Muscle layer of colon (tissue), 2 donors: ENCODE data around the gene NPY.

Experiments used
- H3K27ac ChIP-seq: one replicate; pipeline ENCODE4 v1.7.0; 2013; ENCODE audit warnings: low read depth, mild to moderate bottlenecking, low read length, moderate library complexity
- H3K27me3 ChIP-seq, 2 donors: one replicate each; pipeline ENCODE4 v1.7.0; 2013; ENCODE audit warnings: low read length in 2 of 2, mild to moderate bottlenecking in 2 of 2; ENCODE audit not compliant: insufficient read depth in 2 of 2, control insufficient read depth in 1 of 2
- H3K36me3 ChIP-seq: one replicate; pipeline ENCODE4 v1.7.0; 2013; ENCODE audit warnings: mild to moderate bottlenecking, low read length; ENCODE audit not compliant: insufficient read depth
- H3K4me1 ChIP-seq: one replicate; pipeline ENCODE4 v1.7.0; 2013; ENCODE audit warnings: mild to moderate bottlenecking, low read length; ENCODE audit not compliant: insufficient read depth
- H3K4me3 ChIP-seq, 2 donors: one replicate each; pipeline ENCODE4 v1.7.0; 2013; ENCODE audit warnings: low read length in 2 of 2, low read depth in 1 of 2, mild to moderate bottlenecking in 1 of 2, moderate library complexity in 1 of 2
- H3K9ac ChIP-seq: one replicate; pipeline ENCODE4 v1.7.0; 2013; ENCODE audit warnings: low read length
- H3K9me3 ChIP-seq: one replicate; pipeline ENCODE4 v1.7.0; 2013; ENCODE audit warnings: mild to moderate bottlenecking, low read length
- donor health status: abdominal sarcoma.
- donor health status: Adenocarcinoma of cecum.

The NPY gene

DNA sequence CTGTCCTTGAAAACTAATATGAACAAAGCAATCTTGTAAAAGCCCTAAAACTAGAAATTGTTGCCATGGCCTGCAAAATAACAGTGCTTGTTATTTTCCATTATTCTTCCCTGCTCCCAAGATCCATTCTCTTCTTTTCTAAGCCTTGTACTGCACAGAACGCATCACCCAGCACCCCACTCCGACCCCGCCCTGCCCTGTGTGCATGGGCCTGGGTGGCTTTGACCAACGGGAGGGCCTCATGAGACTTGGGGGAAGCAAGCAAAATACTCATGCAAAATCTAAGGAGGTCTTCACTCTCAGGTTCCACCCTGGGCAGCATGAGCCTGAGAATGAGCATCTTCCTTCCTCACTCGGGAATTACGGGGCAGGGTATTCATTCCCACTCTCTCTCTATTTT, 32.4 kb downstream of the NPY start:
- no peaks in the 10 kb centered on the region for H3K9me3 ChIP-seq
- H3K36me3 ChIP-seq, result no peaks in the 10 kb centered on the region
- H3K4me1 ChIP-seq, result no peaks in the 10 kb centered on the region
- H3K27ac ChIP-seq, result no peak overlapping the region
- no peak overlapping the region for H3K9ac ChIP-seq
- H3K27me3 ChIP-seq, result no peaks in the 10 kb centered on the region
- H3K4me3 ChIP-seq, result no peak overlapping the region

DNA sequence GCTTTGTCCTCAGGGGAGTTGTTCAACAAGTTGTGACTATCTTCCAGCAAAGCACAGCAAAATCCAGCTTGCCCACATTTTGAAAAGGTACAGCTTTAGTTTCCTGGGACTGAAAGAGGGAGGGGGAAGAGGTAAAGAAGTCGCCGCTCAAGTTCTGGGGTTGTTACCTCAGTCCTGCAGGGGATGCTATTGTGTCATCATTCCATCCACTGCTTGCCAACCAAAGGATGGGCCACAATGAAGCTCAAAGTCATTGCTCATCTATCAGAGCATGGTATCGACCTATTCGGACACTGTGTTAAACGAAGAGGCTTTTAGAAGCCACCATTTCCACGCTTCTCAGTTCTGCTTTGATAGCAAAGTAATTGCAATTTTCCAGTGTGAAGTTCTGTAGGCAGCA, 34.3 kb downstream of the NPY start:
- Histone ChIP-seq H3K27ac (no peak overlapping the region), H3K4me1 (no peaks in the 10 kb centered on the region), H3K9me3 (no peaks in the 10 kb centered on the region)

DNA sequence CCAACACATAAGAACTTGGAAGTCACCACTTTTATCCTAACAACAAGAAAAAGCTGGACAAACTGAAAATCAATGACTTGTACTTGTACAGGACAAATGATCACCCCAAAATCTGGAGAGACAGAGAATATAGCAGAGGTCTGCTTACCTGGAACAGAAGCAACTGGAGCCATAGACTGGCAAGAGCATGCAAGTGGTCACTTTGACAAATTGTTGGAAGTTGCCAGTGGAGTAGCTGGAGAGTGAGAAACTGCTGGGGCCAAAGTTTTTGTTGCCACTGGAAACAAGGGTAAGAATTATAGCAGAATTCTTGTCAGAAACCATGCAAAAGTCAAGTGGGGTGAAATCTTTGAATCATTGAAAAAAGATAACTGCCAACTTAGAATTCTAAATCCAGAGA, 35.2 kb downstream of the NPY start:
- no peak overlapping the region for H3K9ac ChIP-seq
- no peaks in the 10 kb centered on the region for H3K36me3 ChIP-seq
- H3K27ac ChIP-seq, result no peak overlapping the region
- H3K4me3 ChIP-seq, result no peak overlapping the region
- no peaks in the 10 kb centered on the region for H3K27me3 ChIP-seq
- no peaks in the 10 kb centered on the region for H3K9me3 ChIP-seq
- H3K4me1 ChIP-seq, result no peaks in the 10 kb centered on the region

More for the DNA sequence above, 34.3 kb downstream of the NPY start:
- Histone ChIP-seq H3K4me3 (no peak overlapping the region), H3K36me3 (no peaks in the 10 kb centered on the region), H3K9ac (no peak overlapping the region), H3K27me3 (no peaks in the 10 kb centered on the region)

DNA sequence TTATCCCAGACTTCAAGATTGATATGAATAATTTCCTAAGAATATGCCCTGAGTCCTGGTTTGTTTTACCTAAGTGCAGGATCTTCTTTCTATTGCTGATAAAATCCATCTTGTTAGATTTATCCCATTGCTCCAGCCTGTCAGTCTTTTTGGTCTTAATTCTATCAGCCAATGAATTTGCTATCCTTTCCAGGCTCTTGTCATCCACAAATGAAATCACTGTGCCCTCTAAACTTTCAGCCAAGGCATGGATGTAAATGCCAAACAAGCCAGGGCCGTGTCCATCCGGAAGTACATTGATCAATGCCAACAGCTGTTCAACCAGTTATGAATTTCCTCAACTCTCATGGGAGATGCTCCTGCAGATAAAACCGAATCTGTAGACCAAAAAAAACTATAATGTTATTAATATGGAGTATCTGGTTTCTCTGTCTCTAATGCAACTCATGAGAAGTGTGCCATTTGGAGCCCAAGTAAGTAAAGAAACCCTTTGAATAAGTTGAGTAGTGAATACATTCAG, 40.0 kb downstream of the NPY start:
- H3K9me3 ChIP-seq, result no peaks in the 10 kb centered on the region
- H3K36me3 ChIP-seq, result no peaks in the 10 kb centered on the region
- H3K4me3 ChIP-seq, result no peak overlapping the region
- no peaks in the 10 kb centered on the region for H3K27me3 ChIP-seq
- H3K9ac ChIP-seq, result no peak overlapping the region
- no peaks in the 10 kb centered on the region for H3K4me1 ChIP-seq
- no peak overlapping the region for H3K27ac ChIP-seq

DNA sequence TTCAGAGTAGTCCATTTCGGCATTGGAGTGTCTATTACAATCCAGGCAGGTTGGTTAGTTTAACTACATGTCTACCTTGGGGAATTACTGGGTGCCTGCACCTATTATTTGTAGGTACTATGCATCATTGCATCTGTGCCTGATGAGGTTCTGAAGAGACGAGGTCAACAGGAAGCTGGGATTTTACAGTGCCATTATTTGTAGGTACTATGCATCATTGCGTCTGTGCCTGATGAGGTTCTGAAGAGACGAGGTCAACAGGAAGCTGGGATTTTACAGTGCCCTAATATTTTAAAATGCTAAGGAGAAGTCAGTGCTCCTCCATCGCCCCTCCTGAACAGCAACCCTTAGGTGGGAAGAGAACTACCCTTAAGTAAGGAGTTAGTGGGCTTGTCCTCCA, 41.7 kb downstream of the NPY start:
- H3K4me3 ChIP-seq, result no peak overlapping the region
- H3K9me3 ChIP-seq, result no peaks in the 10 kb centered on the region
- no peak overlapping the region for H3K9ac ChIP-seq
- no peaks in the 10 kb centered on the region for H3K4me1 ChIP-seq
- H3K27me3 ChIP-seq, result no peaks in the 10 kb centered on the region
- no peak overlapping the region for H3K27ac ChIP-seq
- no peaks in the 10 kb centered on the region for H3K36me3 ChIP-seq

DNA sequence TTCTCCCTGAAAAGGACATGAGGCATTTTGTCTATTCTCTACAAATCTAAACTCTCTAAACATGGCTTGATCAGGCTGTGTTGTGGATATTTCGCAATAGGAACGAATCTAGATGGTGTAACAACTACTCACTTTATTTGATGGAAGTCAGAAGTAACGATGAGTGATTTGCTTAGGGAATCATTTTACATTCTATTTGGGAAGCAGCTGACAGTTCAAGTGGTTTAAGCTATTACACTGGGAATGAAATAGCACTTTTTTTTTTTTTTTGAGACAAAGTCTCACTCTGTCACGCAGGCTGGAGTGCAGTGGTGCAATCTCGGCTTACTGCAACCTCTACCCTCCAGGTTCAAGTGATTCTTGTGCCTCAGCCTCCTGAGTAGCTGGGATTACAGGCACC, 44.1 kb downstream of the NPY start:
- no peak overlapping the region for H3K4me3 ChIP-seq
- H3K4me1 ChIP-seq, result no peaks in the 10 kb centered on the region
- H3K9ac ChIP-seq, result no peak overlapping the region
- H3K9me3 ChIP-seq, result no peaks in the 10 kb centered on the region
- no peaks in the 10 kb centered on the region for H3K36me3 ChIP-seq
- H3K27me3 ChIP-seq, result no peaks in the 10 kb centered on the region
- no peak overlapping the region for H3K27ac ChIP-seq

DNA sequence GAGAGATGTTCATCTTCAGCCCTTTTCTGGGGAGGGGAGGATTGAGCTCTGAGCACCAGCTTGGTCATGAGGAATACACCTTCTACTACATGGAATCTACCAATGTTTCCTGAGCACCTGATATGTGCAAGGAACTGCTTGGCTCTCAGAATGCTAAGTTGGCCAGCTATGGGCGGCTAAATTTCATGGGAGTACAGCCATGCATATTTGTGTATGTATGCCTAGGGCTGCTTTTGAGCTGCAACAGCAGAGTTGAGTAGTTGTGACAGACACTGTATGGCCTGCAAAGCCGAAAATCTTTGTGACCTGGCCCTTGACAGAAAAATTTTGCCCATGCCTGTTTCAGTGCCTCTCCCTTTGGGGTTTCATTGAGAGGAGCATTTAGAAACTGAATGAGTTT, 44.9 kb downstream of the NPY start:
- no peaks in the 10 kb centered on the region for H3K36me3 ChIP-seq
- H3K27me3 ChIP-seq, result no peaks in the 10 kb centered on the region
- H3K9me3 ChIP-seq, result no peaks in the 10 kb centered on the region
- H3K9ac ChIP-seq, result no peak overlapping the region
- no peaks in the 10 kb centered on the region for H3K4me1 ChIP-seq
- no peak overlapping the region for H3K4me3 ChIP-seq
- no peak overlapping the region for H3K27ac ChIP-seq

DNA sequence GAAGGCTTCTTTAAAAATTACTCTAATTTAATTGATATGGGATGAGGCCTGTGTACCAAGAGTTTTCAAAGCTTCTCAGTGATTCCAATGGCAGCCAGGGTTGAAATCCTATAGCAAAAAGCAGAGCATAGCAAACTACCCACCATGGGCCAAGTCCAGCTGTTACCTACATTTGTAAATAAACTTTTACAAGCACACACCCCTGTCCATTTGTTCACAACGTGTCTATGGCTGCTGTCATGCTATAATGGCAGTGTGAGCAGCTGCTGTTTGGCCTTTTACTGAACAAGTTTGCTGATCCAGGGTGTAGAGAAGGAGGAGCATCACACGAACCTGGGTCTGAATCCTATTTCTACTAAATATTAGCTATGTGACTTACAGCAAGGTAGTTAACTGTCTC, 50.0 kb downstream of the NPY start:
- Histone ChIP-seq H3K27me3 (no peaks in the 10 kb centered on the region), H3K9ac (no peak overlapping the region), H3K36me3 (no peaks in the 10 kb centered on the region), H3K9me3 (no peaks in the 10 kb centered on the region), H3K27ac (no peak overlapping the region), H3K4me1 (no peaks in the 10 kb centered on the region), H3K4me3 (no peak overlapping the region)

DNA sequence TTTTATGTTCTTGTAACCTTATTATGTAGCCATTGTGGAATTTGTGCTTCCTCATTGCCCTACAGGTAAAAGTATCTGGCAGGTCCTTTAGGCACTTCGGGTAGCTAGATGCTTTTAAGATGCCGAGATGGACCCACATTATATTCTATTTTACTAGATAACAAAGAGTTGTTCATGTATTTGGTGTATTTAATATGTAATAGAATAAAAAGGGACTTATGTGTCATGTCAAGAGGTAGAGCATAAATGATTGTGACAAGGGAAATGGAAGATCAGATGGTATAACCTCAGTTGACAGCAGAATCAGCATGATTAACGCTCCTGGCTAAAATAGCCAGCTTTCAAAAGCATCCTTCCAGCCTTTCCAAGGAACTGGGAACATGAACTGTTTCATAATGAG, 50.6 kb downstream of the NPY start:
- no peaks in the 10 kb centered on the region for H3K27me3 ChIP-seq
- no peak overlapping the region for H3K9ac ChIP-seq
- H3K4me3 ChIP-seq, result no peak overlapping the region
- no peak overlapping the region for H3K27ac ChIP-seq
- no peaks in the 10 kb centered on the region for H3K9me3 ChIP-seq
- no peaks in the 10 kb centered on the region for H3K36me3 ChIP-seq
- H3K4me1 ChIP-seq, result no peaks in the 10 kb centered on the region

DNA sequence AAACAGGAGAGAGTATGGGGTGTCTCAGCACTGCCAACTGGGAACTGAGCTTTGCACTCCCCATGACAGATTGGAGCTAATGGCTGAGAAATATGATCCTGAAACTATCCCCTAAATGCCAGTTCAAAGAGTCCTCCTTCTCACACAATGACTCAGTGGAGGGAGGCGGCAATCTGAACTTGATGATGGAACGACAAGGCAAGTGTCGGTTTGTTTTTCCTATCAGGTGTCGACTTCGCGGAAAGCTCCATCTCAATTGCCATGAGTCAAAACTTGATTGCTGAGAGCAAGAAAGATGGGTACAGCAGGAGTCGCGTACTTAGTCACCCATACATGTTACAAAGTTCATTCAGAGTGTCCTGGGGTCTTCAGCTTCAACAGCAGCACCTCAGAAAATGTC, 52.5 kb downstream of the NPY start:
- H3K27ac ChIP-seq, result no peak overlapping the region

GRCh38 chr7:24337180-24337579, 53.2 kb downstream of the NPY start:
- Histone ChIP-seq H3K4me3 (no peak overlapping the region), H3K9me3 (no peaks in the 10 kb centered on the region), H3K4me1 (no peaks in the 10 kb centered on the region), H3K27ac (no peak overlapping the region), H3K27me3 (no peaks in the 10 kb centered on the region), H3K9ac (no peak overlapping the region), H3K36me3 (no peaks in the 10 kb centered on the region)

More for the DNA sequence above, 52.5 kb downstream of the NPY start:
- no peaks in the 10 kb centered on the region for H3K4me1 ChIP-seq
- H3K4me3 ChIP-seq, result no peak overlapping the region
- no peaks in the 10 kb centered on the region for H3K9me3 ChIP-seq
- no peak overlapping the region for H3K9ac ChIP-seq
- no peaks in the 10 kb centered on the region for H3K27me3 ChIP-seq
- no peaks in the 10 kb centered on the region for H3K36me3 ChIP-seq

DNA sequence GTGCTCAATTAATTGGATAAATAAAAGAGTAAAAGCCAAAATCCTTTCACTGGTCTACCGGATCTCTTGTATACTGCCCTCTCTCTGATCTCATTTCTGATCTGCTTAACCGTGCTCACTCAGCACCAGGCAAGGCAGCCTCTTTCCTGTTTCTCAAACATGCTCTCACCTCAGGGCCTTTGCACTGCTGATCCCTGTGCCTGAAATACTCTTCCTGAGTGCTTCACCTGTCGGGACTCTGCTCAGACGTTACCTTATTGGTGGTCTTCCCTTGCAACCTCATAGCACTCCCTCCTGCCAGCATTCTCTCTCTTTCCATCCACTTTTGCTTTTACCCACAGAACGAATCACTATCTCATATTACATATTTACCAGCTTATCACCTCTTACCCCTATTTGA, 55.6 kb downstream of the NPY start:
- H3K9ac ChIP-seq, result no peak overlapping the region
- H3K27ac ChIP-seq, result no peak overlapping the region
- H3K9me3 ChIP-seq, result no peaks in the 10 kb centered on the region
- no peaks in the 10 kb centered on the region for H3K27me3 ChIP-seq
- no peak overlapping the region for H3K4me3 ChIP-seq
- no peaks in the 10 kb centered on the region for H3K36me3 ChIP-seq
- no peaks in the 10 kb centered on the region for H3K4me1 ChIP-seq
